Uterus (tissue), 4 donors: ENCODE data around the gene VANGL2. TPM values are rescaled to one million over a fixed set of nuclear protein-coding genes. Genes with fewer than 3 reads are reported as not detected.

Source experiments
- DNase-seq, 2 donors: peaks; one replicate each; pipeline ENCODE4 v3.0.0-alpha.2; 2019 to 2020
- H3K27ac ChIP-seq, 2 donors: fragments of 200-600 bp; sonication (generic); 1 replicate in 1 of 2; 2 replicates in 1 of 2; pipeline ENCODE4 v1.5.1; 2016 to 2018
- H3K27me3 ChIP-seq, 2 donors: fragments of 200-600 bp; sonication (generic); one replicate each; pipeline ENCODE4 v1.5.1; 2018 to 2019; ENCODE audit warnings: control low read depth in 1 of 2
- H3K36me3 ChIP-seq, 2 donors: fragments of 200-600 bp; sonication (generic); one replicate each; pipeline ENCODE4 v1.5.1; 2019; ENCODE audit warnings: control low read depth in 1 of 2
- H3K4me1 ChIP-seq, 2 donors: fragments of 200-600 bp; sonication (generic); one replicate each; pipeline ENCODE4 v1.5.1; 2018 to 2019; ENCODE audit warnings: control low read depth in 1 of 2
- H3K4me3 ChIP-seq, 2 donors: fragments of 200-600 bp; sonication (generic); 1 replicate in 1 of 2; 2 replicates in 1 of 2; pipeline ENCODE4 v1.5.1; 2018 to 2019; ENCODE audit warnings: mild to moderate bottlenecking in 1 of 2
- H3K9me3 ChIP-seq, 2 donors: fragments of 200-600 bp; sonication (generic); one replicate each; pipeline ENCODE4 v1.5.1; 2019; ENCODE audit warnings: control low read depth in 1 of 2
- CTCF ChIP-seq, 4 experiments: fragments of 200-600 bp in 2 of 4; fragments of 450-650 bp in 2 of 4; sonication (generic) in 2 of 4; IDR thresholded peaks; one replicate each; pipeline ENCODE4 v1.5.1; 2016 to 2019; ENCODE audit warnings: antibody characterized with exemption in 4 of 4, mild to moderate bottlenecking in 2 of 4, moderate library complexity in 1 of 4
- POLR2A ChIP-seq, 2 donors: fragments of 450-650 bp; IDR thresholded peaks; one replicate each; pipeline ENCODE4 v1.6.1; 2016; ENCODE audit warnings: antibody characterized with exemption in 2 of 2, mild to moderate bottlenecking in 1 of 2, moderate library complexity in 1 of 2
- intact Hi-C: fragments of 100-400 bp; cut with DNase I; formaldehyde crosslinking; loops from one replicate; pipeline ENCODE4 v1.15.1; 2023; ENCODE audit warnings: low total_unique reads
- total RNA-seq, 4 donors: library from RNA; depleted of rRNA in 3 of 4; stranded (reverse); fragments of >200 nt in 3 of 4; gene quantifications; one replicate each; pipeline versions ENCODE4 v1.1.0 to v1.2.4, GENCODE V29; 2014 to 2023
- donor health status: DM: yes; HTN: yes; CAD: no.

Gene VANGL2
- total RNA-seq, 4 donors from 2014 or later = 0.26 to 14.1 (median 4.7) TPM

DNA sequence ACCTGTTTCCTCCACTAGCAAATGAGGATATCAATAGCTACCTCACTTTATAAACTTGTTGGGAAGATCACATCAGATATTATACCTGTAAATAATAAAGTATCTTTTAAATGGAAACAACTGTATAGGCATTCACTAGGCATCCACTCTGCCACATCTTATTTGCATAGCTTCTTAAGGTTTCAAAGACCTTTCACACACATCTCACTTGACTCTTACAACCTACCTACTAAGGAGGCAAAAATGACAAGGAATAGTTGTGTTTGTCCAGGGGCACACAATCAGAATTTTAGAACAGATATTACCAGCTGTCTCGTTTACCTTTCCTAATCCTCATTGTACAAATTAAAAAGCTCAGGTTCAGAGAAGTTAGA lies 51.5 kb downstream of the VANGL2 start:
- Histone ChIP-seq H3K4me1 (no peaks in the 10 kb centered on the region), H3K9me3 (no peaks in the 10 kb centered on the region), H3K4me3 (no peak overlapping the region), H3K27me3 (no peaks in the 10 kb centered on the region), H3K36me3 (no peaks in the 10 kb centered on the region), H3K27ac (no peak overlapping the region)
- no peak for DNase-seq
- no peak for TF ChIP-seq POLR2A (IDR thresholded peaks at IDR 0.05)
- no peak for TF ChIP-seq CTCF (IDR thresholded peaks at IDR 0.05)
- intact Hi-C loops = no loop called here

- no peak for TF ChIP-seq POLR2A (IDR thresholded peaks at IDR 0.05)
- no peak for TF ChIP-seq CTCF (IDR thresholded peaks at IDR 0.05)
- Histone ChIP-seq H3K36me3 (no peaks in the 10 kb centered on the region), H3K27ac (no peak overlapping the region), H3K27me3 (no peaks in the 10 kb centered on the region), H3K9me3 (no peaks in the 10 kb centered on the region), H3K4me3 (no peak overlapping the region), H3K4me1 (no peaks in the 10 kb centered on the region)
- DNase-seq = no peak
- intact Hi-C loops = no loop called here
Observed at GRCh38 chr1:160453443-160453842, 53.1 kb downstream of the VANGL2 start.

- Histone ChIP-seq H3K36me3 (no peaks in the 10 kb centered on the region), H3K9me3 (no peaks in the 10 kb centered on the region), H3K27ac (no peak overlapping the region), H3K4me3 (no peak overlapping the region), H3K27me3 (no peaks in the 10 kb centered on the region), H3K4me1 (no peaks in the 10 kb centered on the region)
- no peak for TF ChIP-seq CTCF (IDR thresholded peaks at IDR 0.05)
- no peak for TF ChIP-seq POLR2A (IDR thresholded peaks at IDR 0.05)
- no peak for DNase-seq
- intact Hi-C loops = no loop called here
Observed at GRCh38 chr1:160454371-160455152, 54.2 kb downstream of the VANGL2 start.

- Histone ChIP-seq H3K27ac (no peak overlapping the region), H3K9me3 (no peaks in the 10 kb centered on the region), H3K27me3 (no peaks in the 10 kb centered on the region), H3K4me3 (no peak overlapping the region), H3K4me1 (no peaks in the 10 kb centered on the region), H3K36me3 (no peaks in the 10 kb centered on the region)
- TF ChIP-seq CTCF (IDR thresholded peaks at IDR 0.05) (no peak), POLR2A (IDR thresholded peaks at IDR 0.05) (no peak)
- intact Hi-C loops = no loop called here
- no peak for DNase-seq
Observed at GRCh38 chr1:160455153-160455517, 54.8 kb downstream of the VANGL2 start.

- no peaks in the 10 kb centered on the region for H3K27me3 ChIP-seq
- H3K4me1 ChIP-seq = no peaks in the 10 kb centered on the region
- DNase-seq = no peak
- no peak overlapping the region for H3K27ac ChIP-seq
- no peak overlapping the region for H3K4me3 ChIP-seq
- no peaks in the 10 kb centered on the region for H3K36me3 ChIP-seq
- intact Hi-C loops = no loop called here
- no peaks in the 10 kb centered on the region for H3K9me3 ChIP-seq
- TF ChIP-seq POLR2A (IDR thresholded peaks at IDR 0.05) (no peak), CTCF (IDR thresholded peaks at IDR 0.05) (no peak)
Observed at GRCh38 chr1:160459056-160459455, 58.7 kb downstream of the VANGL2 start.
